T-cell (primary cell): ENCODE data around the gene LRRC37A2. TPM values are rescaled to one million over a fixed set of nuclear protein-coding genes. Genes with fewer than 3 reads are reported as not detected.
"Not testable (repeated sequence)": the region's sequence is repeated elsewhere in the genome, so short reads cannot be mapped to it uniquely, and the experiment has no call there.

Source experiments
- ATAC-seq, 4 experiments: fragments of 200-7000 bp in 3 of 4; fragments of 150-1000 bp in 1 of 4; cut with Tn5 transposase; replicated peaks in 1 of 4; 1 replicate in 3 of 4; 2 replicates in 1 of 4; pipeline ENCODE4 v1.10.0; 2021; ENCODE audit warnings: moderate library complexity in 3 of 4, mild to moderate bottlenecking in 2 of 4, moderate number of reproducible peaks in 1 of 4
- CTCF ChIA-PET, 2 donors: fragments of 300-600 bp; sonication (Branson Sonifier 250); formaldehyde crosslinking; loops; one replicate each; lab custom pipeline; 2022; ENCODE audit warnings: antibody characterized with exemption in 2 of 2; lab: Charles Lee
- POLR2A ChIA-PET, 2 donors: fragments of 300-600 bp; sonication (Branson Sonifier 250); formaldehyde crosslinking; loops; one replicate each; lab custom pipeline; 2022; ENCODE audit warnings: antibody characterized with exemption in 2 of 2; lab: Charles Lee
- DNase-seq, 35 experiments: peaks; one replicate each; pipeline versions ENCODE4 v3.0.0 to v3.0.0-alpha.2; 2013 to 2023
- H3K27ac ChIP-seq: one replicate; pipeline ENCODE4 v1.5.1; 2013; ENCODE audit warnings: low read length
- H3K27me3 ChIP-seq, 2 experiments: replicated peaks in 1 of 2; 1 replicate in 1 of 2; 2 replicates in 1 of 2; pipeline versions ENCODE4 v1.6.1 to v1.7.0; 2013; ENCODE audit warnings: low read length in 1 of 2, mixed read lengths in 1 of 2; ENCODE audit not compliant: control insufficient read depth in 2 of 2, insufficient read depth in 2 of 2; ENCODE audit errors: extremely low read depth in 1 of 2
- H3K36me3 ChIP-seq, 2 donors: 1 replicate in 1 of 2; 2 replicates in 1 of 2; pipeline versions ENCODE4 v1.6.1 to v1.7.0; 2013; ENCODE audit warnings: low read length in 1 of 2; ENCODE audit not compliant: control insufficient read depth in 2 of 2, insufficient read depth in 1 of 2; ENCODE audit errors: extremely low read depth in 1 of 2
- H3K4me1 ChIP-seq, 2 experiments: 1 replicate in 1 of 2; 2 replicates in 1 of 2; pipeline versions ENCODE4 v1.6.1 to v1.7.0; 2013; ENCODE audit warnings: low read length in 2 of 2, mixed read lengths in 1 of 2; ENCODE audit not compliant: insufficient read depth in 2 of 2, control insufficient read depth in 1 of 2; ENCODE audit errors: extremely low read depth in 1 of 2
- H3K4me3 ChIP-seq, 2 donors: 1 replicate in 1 of 2; 2 replicates in 1 of 2; pipeline versions ENCODE4 v1.5.1 to v1.7.0; 2013; ENCODE audit warnings: mild to moderate bottlenecking in 2 of 2, low read length in 1 of 2, moderate library complexity in 1 of 2; ENCODE audit not compliant: control insufficient read depth in 1 of 2; ENCODE audit errors: extremely low read depth in 1 of 2
- H3K9me3 ChIP-seq: 2 replicates; pipeline ENCODE4 v1.7.0; 2013
- H3K27ac Mint-ChIP-seq, 2 donors: one replicate each; pipeline ENCODE4 v1.8.0; 2020 to 2021; ENCODE audit warnings: mild to moderate bottlenecking in 2 of 2, mixed read lengths in 2 of 2
- H3K27me3 Mint-ChIP-seq, 2 donors: one replicate each; pipeline ENCODE4 v1.8.0; 2021 to 2022; ENCODE audit warnings: mixed read lengths in 2 of 2
- H3K36me3 Mint-ChIP-seq: one replicate; pipeline ENCODE4 v1.8.0; 2021; ENCODE audit warnings: mixed read lengths
- H3K4me1 Mint-ChIP-seq, 3 donors: one replicate each; pipeline ENCODE4 v1.8.0; 2020 to 2022; ENCODE audit warnings: mixed read lengths in 3 of 3, mild to moderate bottlenecking in 1 of 3
- H3K4me3 Mint-ChIP-seq, 3 donors: one replicate each; pipeline ENCODE4 v1.8.0; 2020 to 2022; ENCODE audit warnings: mild to moderate bottlenecking in 3 of 3, mixed read lengths in 3 of 3, moderate library complexity in 3 of 3
- H3K9me3 Mint-ChIP-seq, 3 donors: one replicate each; pipeline ENCODE4 v1.8.0; 2020 to 2022; ENCODE audit warnings: mixed read lengths in 3 of 3
- WGBS: methylation state at CpG from one replicate; pipeline ENCODE4 v1.1.5; 2013; ENCODE audit warnings: missing lambda C conversion rate; ENCODE audit not compliant: insufficient coverage; 5-methylcytosine and 5-hydroxymethylcytosine counted together
- total RNA-seq, 35 experiments: library from RNA in 6 of 35; stranded (reverse) in 6 of 35; fragments of 120-200 nt in 1 of 35; gene quantifications; one replicate each; pipeline versions ENCODE4 v1.2.1 to v1.2.4 and lab custom pipeline; 2013 to 2026

Gene LRRC37A2
- total RNA-seq, 5 donors from 2014 or later (not counting 1 experiment from before 2014, with no cell fraction given): 10.5 to 59.6 (median 30.6) TPM

DNA sequence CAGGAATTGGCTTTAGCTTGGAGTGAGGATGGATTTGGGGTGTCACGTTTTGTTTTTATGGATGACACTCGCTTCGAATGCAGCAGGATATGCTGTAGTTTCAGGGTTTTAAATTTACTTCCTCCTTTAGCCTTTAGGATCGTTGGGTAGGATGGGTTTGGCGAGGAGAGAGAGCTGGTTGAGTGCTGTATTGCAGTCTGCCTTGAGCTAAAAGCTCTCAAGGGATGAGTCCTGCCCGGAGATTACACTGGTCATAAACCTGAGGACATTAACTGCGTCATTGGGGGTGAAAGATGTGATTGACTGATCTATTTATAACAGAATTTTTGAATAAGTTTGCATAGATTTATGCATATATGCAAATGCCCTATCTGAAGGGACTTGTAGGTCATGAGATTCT, 79.1 kb downstream of the LRRC37A2 start:
- POLR2A ChIA-PET, H3K9me3 ChIP-seq, H3K4me1 Mint-ChIP-seq, H3K4me1 ChIP-seq, CTCF ChIA-PET, H3K27me3 ChIP-seq, H3K36me3 ChIP-seq, H3K9me3 Mint-ChIP-seq, H3K36me3 Mint-ChIP-seq, H3K4me3 Mint-ChIP-seq, H3K4me3 ChIP-seq, H3K27ac ChIP-seq, DNase-seq, H3K27me3 Mint-ChIP-seq, H3K27ac Mint-ChIP-seq: not testable (repeated sequence)
- ATAC-seq: peak; percentile 20 to 55 (median 22)
- WGBS: no CpG with 5 or more reads among the region's 7 CpGs

GRCh38 chr17:46598344-46598931, 86.2 kb downstream of the LRRC37A2 start:
- H3K27me3 Mint-ChIP-seq, CTCF ChIA-PET, H3K27ac ChIP-seq, DNase-seq, H3K9me3 Mint-ChIP-seq, H3K36me3 ChIP-seq, H3K4me3 Mint-ChIP-seq, H3K27me3 ChIP-seq, H3K4me1 Mint-ChIP-seq, POLR2A ChIA-PET, H3K36me3 Mint-ChIP-seq, ATAC-seq, H3K27ac Mint-ChIP-seq, H3K4me3 ChIP-seq, H3K4me1 ChIP-seq, H3K9me3 ChIP-seq: not testable (repeated sequence)
- no CpG with 5 or more reads among the region's 3 CpGs for WGBS

DNA sequence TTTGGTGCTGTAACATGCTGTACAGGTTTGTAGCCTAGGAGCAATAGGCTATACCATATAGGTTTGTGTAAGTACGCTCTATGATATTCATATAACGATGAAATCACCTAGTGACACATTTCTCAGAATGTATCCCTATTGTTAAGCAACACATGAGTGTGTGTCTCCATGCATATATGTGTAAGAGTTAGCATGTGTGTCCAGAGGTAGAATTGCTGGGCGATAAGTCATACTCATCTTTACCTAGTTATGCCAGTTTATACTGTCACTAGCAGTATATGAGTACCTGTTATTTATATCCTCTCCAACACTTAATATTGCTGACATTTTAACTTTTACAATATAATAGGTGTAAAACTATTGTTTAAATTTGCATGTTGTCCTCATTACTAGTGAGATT, 88.5 kb downstream of the LRRC37A2 start:
- H3K27me3 ChIP-seq, H3K4me1 ChIP-seq, H3K27ac Mint-ChIP-seq, CTCF ChIA-PET, POLR2A ChIA-PET, H3K4me1 Mint-ChIP-seq, DNase-seq, H3K4me3 ChIP-seq, H3K9me3 ChIP-seq, H3K27me3 Mint-ChIP-seq, H3K4me3 Mint-ChIP-seq, H3K9me3 Mint-ChIP-seq, ATAC-seq, H3K27ac ChIP-seq, H3K36me3 ChIP-seq, H3K36me3 Mint-ChIP-seq: not testable (repeated sequence)
- WGBS: no CpG with 5 or more reads among the region's 3 CpGs

DNA sequence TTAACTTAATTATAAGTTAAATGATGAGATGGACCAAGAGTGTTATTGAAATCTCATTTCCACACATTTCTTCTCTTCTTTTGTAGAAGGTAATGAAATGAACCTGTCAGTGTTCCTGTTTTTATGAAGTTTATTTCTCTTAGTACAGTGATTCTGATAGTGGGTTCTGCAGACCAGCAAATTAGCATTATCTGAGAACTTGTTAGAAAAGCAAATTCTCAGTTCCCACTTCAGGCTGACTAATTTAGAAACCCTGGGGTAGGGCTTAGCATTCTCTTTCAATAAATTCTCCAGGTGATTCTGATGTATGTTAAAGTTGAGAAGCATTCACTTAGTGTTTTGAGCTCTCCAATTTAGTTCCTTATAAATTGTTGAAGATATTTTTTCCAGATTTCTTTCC, 90.9 kb downstream of the LRRC37A2 start:
- H3K4me1 Mint-ChIP-seq, H3K4me3 Mint-ChIP-seq, H3K4me1 ChIP-seq, H3K4me3 ChIP-seq, ATAC-seq, H3K27me3 ChIP-seq, DNase-seq, H3K27ac ChIP-seq, H3K27ac Mint-ChIP-seq, CTCF ChIA-PET, H3K9me3 ChIP-seq, H3K9me3 Mint-ChIP-seq, H3K36me3 Mint-ChIP-seq, H3K27me3 Mint-ChIP-seq, H3K36me3 ChIP-seq, POLR2A ChIA-PET: not testable (repeated sequence)

Other genes starting within 250 kb of the LRRC37A2 start
- gene LRRC37A, start 217.3 kb upstream of the LRRC37A2 start, total RNA-seq: 10 to 100 TPM in 1 of 5 donors, 1 to 10 TPM in 4; 1.9 to 26.9 (median 4.5) TPM
- gene ARL17B, start 150.7 kb upstream of the LRRC37A2 start, total RNA-seq: 10 to 100 TPM; 16.6 to 49.2 (median 30.4) TPM
- 10 to 100 TPM; 15.9 to 63.3 (median 39.6) TPM for gene ARL17A, start 67.2 kb downstream of the LRRC37A2 start, total RNA-seq
- gene NSF, start 78.2 kb downstream of the LRRC37A2 start, total RNA-seq: 10 to 100 TPM; 33.1 to 54.8 (median 43.2) TPM